ENCODE results near the gene DHX8.

- TF ChIP-seq, protein P1, sequence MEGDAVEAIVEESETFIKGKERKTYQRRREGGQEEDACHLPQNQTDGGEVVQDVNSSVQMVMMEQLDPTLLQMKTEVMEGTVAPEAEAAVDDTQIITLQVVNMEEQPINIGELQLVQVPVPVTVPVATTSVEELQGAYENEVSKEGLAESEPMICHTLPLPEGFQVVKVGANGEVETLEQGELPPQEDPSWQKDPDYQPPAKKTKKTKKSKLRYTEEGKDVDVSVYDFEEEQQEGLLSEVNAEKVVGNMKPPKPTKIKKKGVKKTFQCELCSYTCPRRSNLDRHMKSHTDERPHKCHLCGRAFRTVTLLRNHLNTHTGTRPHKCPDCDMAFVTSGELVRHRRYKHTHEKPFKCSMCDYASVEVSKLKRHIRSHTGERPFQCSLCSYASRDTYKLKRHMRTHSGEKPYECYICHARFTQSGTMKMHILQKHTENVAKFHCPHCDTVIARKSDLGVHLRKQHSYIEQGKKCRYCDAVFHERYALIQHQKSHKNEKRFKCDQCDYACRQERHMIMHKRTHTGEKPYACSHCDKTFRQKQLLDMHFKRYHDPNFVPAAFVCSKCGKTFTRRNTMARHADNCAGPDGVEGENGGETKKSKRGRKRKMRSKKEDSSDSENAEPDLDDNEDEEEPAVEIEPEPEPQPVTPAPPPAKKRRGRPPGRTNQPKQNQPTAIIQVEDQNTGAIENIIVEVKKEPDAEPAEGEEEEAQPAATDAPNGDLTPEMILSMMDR (optimal IDR thresholded peaks at IDR 0.05 in 1 of 3, IDR thresholded peaks at IDR 0.05 in 1 of 3, conservative IDR thresholded peaks at IDR 0.05 in 1 of 3; ENCODE audit: extremely low read depth in 1 of 3, insufficient read depth in 2 of 3, low read length in 3 of 3): no peak
- no peak for TF ChIP-seq EZH2 (IDR thresholded peaks at IDR 0.05; ENCODE audit: low read length)
These were observed 71.1 kb downstream of the DHX8 start for GRCh38 chr17:43554857-43555256.
